Ishikawa (cell line): ENCODE results near the gene CAMK1D.

Source experiments
- CEBPB ChIP-seq: IDR thresholded peaks from 2 replicates; pipeline ENCODE4 v1.6.1; 2012
- CREB1 ChIP-seq: IDR thresholded peaks from 2 replicates; pipeline ENCODE4 v1.6.1; 2012; ENCODE audit warnings: low read depth
- EGR1 ChIP-seq: IDR thresholded peaks from 2 replicates; pipeline ENCODE4 v1.6.1; 2012
- EP300 ChIP-seq: IDR thresholded peaks from 2 replicates; pipeline ENCODE4 v1.6.1; 2012; ENCODE audit warnings: borderline replicate concordance
- FOXM1 ChIP-seq: IDR thresholded peaks from 2 replicates; pipeline ENCODE4 v1.6.1; 2012; ENCODE audit warnings: low read depth, borderline replicate concordance
- MAX ChIP-seq: IDR thresholded peaks from 2 replicates; pipeline ENCODE4 v1.6.1; 2012
- NFIC ChIP-seq: IDR thresholded peaks from 2 replicates; pipeline ENCODE4 v1.6.1; 2012
- RAD21 ChIP-seq: IDR thresholded peaks from 2 replicates; pipeline ENCODE4 v1.6.1; 2012; ENCODE audit warnings: low read depth
- REST ChIP-seq: IDR thresholded peaks from 2 replicates; pipeline ENCODE4 v1.6.1; 2012; ENCODE audit warnings: low read depth, mild to moderate bottlenecking
- TAF1 ChIP-seq: IDR thresholded peaks from 2 replicates; pipeline ENCODE4 v1.6.1; 2012; ENCODE audit warnings: low read depth, mild to moderate bottlenecking
- TCF12 ChIP-seq: IDR thresholded peaks from 2 replicates; pipeline ENCODE4 v1.6.1; 2012; ENCODE audit warnings: low read depth
- TEAD4 ChIP-seq: IDR thresholded peaks from 2 replicates; pipeline ENCODE4 v1.6.1; 2012
- USF1 ChIP-seq: IDR thresholded peaks from 2 replicates; pipeline ENCODE4 v1.6.1; 2012
- YY1 ChIP-seq: IDR thresholded peaks from 2 replicates; pipeline ENCODE4 v1.6.1; 2012; ENCODE audit warnings: low read depth
- ZBTB7A ChIP-seq: IDR thresholded peaks from 2 replicates; pipeline ENCODE4 v1.6.1; 2012; ENCODE audit warnings: low read depth

CAMK1D gene

GRCh38 chr10:12796401-12797160 lies 447.2 kb downstream of the CAMK1D start:
- TF ChIP-seq REST (no peak), TCF12 (no peak), CEBPB (no peak), TEAD4 (no peak), YY1 (no peak), NFIC (no peak), FOXM1 (no peak)

- no peak for TF ChIP-seq YY1
- no peak for TF ChIP-seq CREB1
- no peak for TF ChIP-seq ZBTB7A
- TF ChIP-seq CEBPB = no peak
- no peak for TF ChIP-seq TCF12
- no peak for TF ChIP-seq MAX
- no peak for TF ChIP-seq RAD21
- no peak for TF ChIP-seq EGR1
- no peak for TF ChIP-seq USF1
- no peak for TF ChIP-seq REST
Measured at GRCh38 chr10:12797471-12798262, 448.3 kb downstream of the CAMK1D start.

- TF ChIP-seq EP300 = no peak
- no peak for TF ChIP-seq RAD21
- no peak for TF ChIP-seq FOXM1
- TF ChIP-seq CREB1 = no peak
- no peak for TF ChIP-seq USF1
- no peak for TF ChIP-seq EGR1
- TF ChIP-seq NFIC = no peak
- no peak for TF ChIP-seq ZBTB7A
- no peak for TF ChIP-seq TCF12
- TF ChIP-seq REST = no peak
- no peak for TF ChIP-seq MAX
- TF ChIP-seq TAF1 = no peak
- no peak for TF ChIP-seq TEAD4
- no peak for TF ChIP-seq CEBPB
- TF ChIP-seq YY1 = no peak
Measured at GRCh38 chr10:12799144-12799543, 449.8 kb downstream of the CAMK1D start.

GRCh38 chr10:12799714-12800113 lies 450.4 kb downstream of the CAMK1D start:
- TF ChIP-seq NFIC (no peak), EGR1 (no peak), REST (no peak)
